AG09309 (cell line): ENCODE results near the gene SYNGAP1.
"Not testable (repeated sequence)": the region's sequence is repeated elsewhere in the genome, so short reads cannot be mapped to it uniquely, and the experiment has no call there.

Source experiments
- DNase-seq: peaks from one replicate; pipeline ENCODE4 v3.0.0-alpha.2; 2010; ENCODE audit warnings: low read depth
- H3K4me3 ChIP-seq: 2 replicates; pipeline ENCODE4 v1.5.1; 2011; ENCODE audit warnings: mild to moderate bottlenecking, low read depth, low read length, moderate library complexity; ENCODE audit not compliant: control insufficient read depth
- CTCF ChIP-seq: IDR thresholded peaks from 2 replicates; pipeline ENCODE4 v1.5.1; 2011; ENCODE audit warnings: mild to moderate bottlenecking, low read depth, low read length, inconsistent platforms; ENCODE audit not compliant: insufficient read depth, control insufficient read depth; ENCODE audit errors: missing control alignments

SYNGAP1 gene

GRCh38 chr6:33477864-33478263 is 58.0 kb downstream of the SYNGAP1 start:
- no peak overlapping the region for H3K4me3 ChIP-seq
- DNase-seq = no peak
- TF ChIP-seq CTCF = no peak

- no peak overlapping the region for H3K4me3 ChIP-seq
- DNase-seq = no peak
- no peak for TF ChIP-seq CTCF
Measured at GRCh38 chr6:33481192-33481591, 61.3 kb downstream of the SYNGAP1 start.

- H3K4me3 ChIP-seq, DNase-seq: not testable (repeated sequence)
Measured at GRCh38 chr6:33482620-33483019, 62.8 kb downstream of the SYNGAP1 start.

GRCh38 chr6:33483678-33484077 is 63.8 kb downstream of the SYNGAP1 start:
- TF ChIP-seq CTCF = no peak
- H3K4me3 ChIP-seq = no peak overlapping the region
- no peak for DNase-seq

GRCh38 chr6:33484673-33485262 is 64.9 kb downstream of the SYNGAP1 start:
- DNase-seq, H3K4me3 ChIP-seq: not testable (repeated sequence)

GRCh38 chr6:33485680-33486079 is 65.8 kb downstream of the SYNGAP1 start:
- H3K4me3 ChIP-seq, DNase-seq: not testable (repeated sequence)

- no peak overlapping the region for H3K4me3 ChIP-seq
- no peak for DNase-seq
- TF ChIP-seq CTCF = no peak
Measured at GRCh38 chr6:33488339-33488738, 68.5 kb downstream of the SYNGAP1 start.

- no peak overlapping the region for H3K4me3 ChIP-seq
- TF ChIP-seq CTCF = no peak
- no peak for DNase-seq
Measured at GRCh38 chr6:33490198-33490597, 70.3 kb downstream of the SYNGAP1 start.
